ENCODE measurements around the gene ASCC3.
"Not testable (repeated sequence)": the region's sequence is repeated elsewhere in the genome, so short reads cannot be mapped to it uniquely, and the experiment has no call there.

ASCC3 gene

GRCh38 chr6:100881707-100882040 is 545 bp upstream of the ASCC3 start:
- no peak for DNase-seq

GRCh38 chr6:100880149-100880852 is 828 bp downstream of the ASCC3 start:
- DNase-seq, result no peak

- no peak for DNase-seq
Observed at GRCh38 chr6:100879317-100879716, 1.8 kb downstream of the ASCC3 start.

- DNase-seq, result no peak
Observed at GRCh38 chr6:100877851-100878250, 3.3 kb downstream of the ASCC3 start.

GRCh38 chr6:100876251-100876650 is 4.9 kb downstream of the ASCC3 start:
- no peak for DNase-seq

- DNase-seq, result no peak
Observed at GRCh38 chr6:100865525-100865924, 15.6 kb downstream of the ASCC3 start.

- no peak for DNase-seq
Observed at GRCh38 chr6:100862063-100862462, 19.1 kb downstream of the ASCC3 start.

- DNase-seq, result no peak
Observed at GRCh38 chr6:100856146-100856545, 25.0 kb downstream of the ASCC3 start.

DNA sequence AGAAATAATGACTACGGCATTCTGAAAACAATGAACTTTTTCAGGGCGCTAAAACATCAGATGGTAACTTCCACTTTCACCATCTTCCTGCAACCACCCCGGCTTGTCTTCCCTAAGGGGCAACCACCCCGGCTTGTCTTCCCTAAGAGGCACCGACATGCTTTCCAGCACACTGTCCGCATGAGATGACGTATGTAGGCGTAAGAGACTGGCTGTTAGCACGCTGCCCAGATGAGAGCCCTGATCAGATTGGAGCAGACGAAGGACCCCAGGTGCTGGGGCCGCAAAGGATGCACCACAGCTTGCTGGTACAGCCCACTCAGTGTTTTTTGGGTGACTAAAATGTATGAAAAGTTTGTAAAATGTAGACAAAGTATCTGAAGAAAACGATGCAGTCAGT is 29.3 kb downstream of the ASCC3 start:
- no peak for DNase-seq

DNA sequence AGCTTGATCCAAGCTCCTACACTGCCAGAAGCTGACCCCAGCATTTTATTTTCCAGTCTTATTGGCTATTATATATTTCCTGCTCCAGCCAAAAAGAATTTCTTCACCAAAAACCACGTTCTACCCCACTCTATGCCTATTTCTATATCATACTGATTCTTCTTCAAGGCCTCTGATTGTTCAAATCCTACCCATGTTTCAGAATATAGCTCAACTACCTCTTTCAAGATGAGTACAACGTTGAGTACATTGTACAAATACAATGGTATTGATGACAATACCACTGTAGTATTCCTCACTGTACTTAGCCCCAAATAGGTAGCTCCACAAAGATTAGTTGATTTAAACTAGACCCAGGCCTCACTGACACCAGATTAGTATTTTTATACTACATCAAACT is 31.0 kb downstream of the ASCC3 start:
- no peak for DNase-seq

DNA sequence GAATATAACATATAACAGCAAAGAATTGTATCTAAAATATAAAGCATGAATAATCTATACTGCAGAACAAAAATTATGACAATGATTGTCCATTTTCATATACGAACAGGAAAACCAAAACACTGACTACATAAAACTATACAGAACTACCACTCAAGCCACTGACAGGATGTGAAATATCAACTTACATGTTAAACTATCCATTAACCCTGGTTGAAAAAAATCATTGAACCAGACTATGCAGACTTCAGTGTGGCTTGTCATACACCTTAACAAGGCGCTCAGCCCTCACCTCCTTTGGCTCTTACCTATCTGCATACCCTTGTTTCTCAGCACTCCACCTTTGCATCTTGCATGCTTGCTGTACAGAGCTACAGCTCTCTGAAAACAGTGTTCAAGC is 34.9 kb downstream of the ASCC3 start:
- DNase-seq, result no peak

GRCh38 chr6:100845676-100846075 is 35.5 kb downstream of the ASCC3 start:
- no peak for DNase-seq

GRCh38 chr6:100839419-100839818 is 41.7 kb downstream of the ASCC3 start:
- DNase-seq, result no peak

DNA sequence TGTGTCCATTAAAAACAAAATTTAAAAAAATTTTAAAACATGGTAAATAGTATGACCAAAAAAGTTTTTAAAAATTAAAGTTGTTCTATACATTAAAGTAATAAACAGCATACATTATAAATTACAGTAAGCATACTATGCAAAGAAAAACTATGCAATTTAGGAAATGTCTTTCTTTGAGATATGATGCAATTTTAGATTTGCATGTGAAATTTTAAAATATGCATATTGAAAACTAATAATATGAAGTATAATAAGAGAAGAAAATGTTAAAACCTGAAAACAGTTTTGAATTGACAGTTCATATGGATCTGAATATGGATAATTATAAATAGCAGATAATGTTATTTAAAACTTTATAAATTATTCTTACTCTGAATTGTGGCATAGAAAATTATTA is 43.1 kb downstream of the ASCC3 start:
- no peak for DNase-seq

- DNase-seq, result no peak
Observed at GRCh38 chr6:100833972-100834574, 47.1 kb downstream of the ASCC3 start.

- DNase-seq, result not testable (repeated sequence)
Observed at GRCh38 chr6:100829077-100829595, 52.0 kb downstream of the ASCC3 start.

DNA sequence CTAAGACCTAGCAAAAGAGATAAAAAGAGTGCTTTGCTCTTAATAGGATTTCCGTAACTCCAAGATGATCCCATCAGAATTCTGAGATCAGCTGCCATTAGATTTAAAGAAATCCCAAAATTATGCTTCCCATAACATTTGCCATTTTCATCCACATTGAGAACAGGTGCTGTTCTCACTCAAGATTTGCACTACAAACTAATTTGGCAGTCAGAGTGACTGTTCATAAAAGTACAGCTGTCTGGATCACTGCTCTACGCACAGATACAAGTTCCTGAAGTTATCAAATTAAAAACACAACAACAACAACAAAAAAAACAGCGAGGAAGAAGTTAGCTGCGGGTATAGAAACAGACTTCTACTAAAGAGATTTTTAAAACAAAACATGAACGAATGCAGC is 58.1 kb downstream of the ASCC3 start:
- no peak for DNase-seq

DNA sequence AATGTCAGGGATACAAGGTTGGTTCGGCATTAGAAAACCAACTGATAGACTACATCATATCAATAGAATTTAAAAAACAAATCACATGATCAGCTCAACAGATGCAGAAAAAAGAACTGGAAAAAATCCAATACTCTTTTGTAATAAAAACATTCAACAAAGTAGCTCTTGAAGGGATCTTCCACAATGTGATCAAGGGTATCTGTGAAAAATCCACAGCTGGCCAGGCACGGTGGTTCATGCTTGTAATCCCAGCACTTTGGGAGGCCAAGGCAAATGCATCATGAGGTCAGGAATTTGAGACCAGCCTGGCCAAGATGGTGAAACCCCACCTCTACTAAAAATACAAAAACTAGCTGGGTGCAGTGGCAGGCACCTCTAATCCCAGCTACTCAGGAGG is 63.1 kb downstream of the ASCC3 start:
- no peak for DNase-seq

DNA sequence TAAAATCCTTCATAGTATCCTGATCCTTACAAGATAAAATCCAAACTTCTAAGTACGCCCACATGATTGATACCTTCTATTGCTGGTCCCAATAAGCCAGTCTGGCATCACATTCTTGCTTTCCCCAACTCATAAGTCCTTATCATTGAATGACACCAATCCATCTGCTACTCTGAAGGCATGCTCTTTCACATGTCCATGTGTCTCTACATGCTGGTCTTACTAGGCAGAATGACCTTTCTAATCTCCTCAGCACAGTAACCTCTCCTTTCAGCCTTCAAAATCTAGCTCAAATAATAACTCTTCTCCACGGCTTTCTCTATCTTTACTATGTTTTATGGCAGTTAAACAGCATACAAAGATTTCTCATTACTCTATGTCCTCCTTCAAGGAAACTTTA is 71.1 kb downstream of the ASCC3 start:
- no peak for DNase-seq

DNA sequence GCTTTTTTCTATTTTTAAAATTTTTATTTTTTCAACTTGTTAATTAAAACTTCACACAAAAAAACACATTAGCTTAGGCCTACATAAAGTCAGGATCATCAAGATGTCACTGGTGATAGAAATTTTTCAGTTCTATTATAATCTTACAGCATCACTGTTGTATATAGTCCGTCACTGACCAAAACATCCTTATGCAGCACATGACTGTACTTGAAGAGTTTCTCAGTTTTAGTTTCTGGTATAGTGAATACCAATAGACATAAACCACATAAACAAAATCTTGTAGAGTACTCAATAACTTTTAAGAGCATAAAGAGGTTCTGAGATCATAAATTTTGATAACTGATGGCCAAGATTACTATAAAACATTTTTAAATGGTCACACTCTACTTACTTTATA is 71.8 kb downstream of the ASCC3 start:
- DNase-seq, result no peak

- no peak for DNase-seq
Observed at GRCh38 chr6:100808638-100809275, 72.4 kb downstream of the ASCC3 start.

- DNase-seq, result no peak
Observed at GRCh38 chr6:100806296-100806695, 74.8 kb downstream of the ASCC3 start.

- DNase-seq, result no peak
Observed at GRCh38 chr6:100803264-100804045, 77.7 kb downstream of the ASCC3 start.

DNA sequence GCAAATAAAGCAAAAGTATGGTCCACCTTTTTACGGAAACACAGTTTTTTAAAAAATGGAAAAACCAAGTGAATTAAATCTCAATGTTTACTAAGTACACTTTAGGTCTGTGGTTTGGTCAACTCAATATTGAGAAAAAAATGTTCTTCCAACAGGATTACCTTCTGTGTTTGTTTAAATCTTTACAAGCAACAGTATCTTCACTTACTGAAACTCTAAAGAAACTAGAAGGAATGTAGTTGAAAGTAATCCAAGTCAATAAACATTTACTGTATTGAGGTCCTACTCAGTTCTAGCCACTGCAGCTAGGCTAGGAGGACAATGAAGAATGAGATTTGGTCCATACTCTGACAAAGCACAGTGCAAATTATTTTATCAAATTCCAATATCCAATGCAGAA is 80.1 kb downstream of the ASCC3 start:
- DNase-seq, result no peak

Data from cortex of kidney (tissue), 1 donor.